GM18499 (cell line): ENCODE data around the gene BBS9.

Source experiments
- ATAC-seq: cut with Tn5 transposase; IDR thresholded peaks from one replicate; pipeline ENCODE4 v1.9.1; 2021; ENCODE audit warnings: moderate number of reproducible peaks; ENCODE audit not compliant: insufficient read depth, unreplicated experiment

Gene BBS9

GRCh38 chr7:33630359-33630758 is 501.0 kb downstream of the BBS9 start:
- ATAC-seq = no peak

DNA sequence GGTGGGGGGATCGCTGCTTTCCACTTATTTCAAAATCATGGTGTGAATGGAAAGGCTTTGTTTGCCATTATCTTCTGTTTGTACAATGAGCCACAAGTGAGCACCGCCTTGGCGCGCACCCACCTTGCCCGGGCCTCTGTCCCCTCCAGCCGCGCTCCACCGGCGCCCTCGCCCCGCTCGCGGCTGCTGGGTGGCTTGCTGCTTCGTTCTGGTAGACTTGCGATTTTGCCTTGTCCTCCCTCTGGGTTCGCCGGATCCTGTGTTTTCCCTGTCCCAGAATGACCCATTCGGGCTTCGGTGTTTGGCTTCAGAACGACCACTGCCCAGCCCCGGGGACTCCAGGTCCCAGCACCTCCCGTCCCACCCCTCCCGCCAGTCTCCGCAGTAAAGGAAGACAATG is 503.0 kb downstream of the BBS9 start:
- no peak for ATAC-seq

DNA sequence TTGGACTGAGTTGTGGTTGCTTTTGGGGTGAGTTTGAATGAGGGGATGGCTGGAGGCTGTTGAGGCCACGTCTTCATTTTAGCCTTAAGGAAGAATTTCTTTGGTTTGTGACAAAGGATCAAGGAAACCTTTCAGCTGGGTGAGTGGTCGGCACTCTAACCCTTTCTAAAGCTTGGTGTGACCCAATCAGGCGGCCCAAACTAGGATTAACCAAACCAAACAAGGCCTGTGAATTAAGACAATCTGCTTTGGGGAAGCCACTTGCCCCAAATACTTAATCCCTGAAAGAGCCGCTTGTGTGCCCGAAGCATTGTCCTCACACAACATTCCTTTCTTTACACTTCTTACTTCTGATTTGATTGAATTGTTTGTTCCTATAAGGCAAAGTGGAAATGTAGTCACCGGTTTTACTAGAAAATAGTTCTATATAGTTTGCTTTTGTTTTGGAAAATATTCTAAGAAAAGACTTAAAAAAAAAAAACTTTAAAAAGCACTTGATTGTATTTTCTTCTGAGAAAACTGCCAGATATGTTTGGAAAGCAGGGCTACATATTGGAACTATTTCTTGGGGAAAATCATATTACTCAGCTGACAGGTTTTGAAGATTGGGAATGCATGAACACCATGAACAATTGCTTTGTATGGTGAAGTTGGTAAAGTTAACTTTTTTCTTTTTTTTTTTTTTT is 503.6 kb downstream of the BBS9 start:
- no peak for ATAC-seq

GRCh38 chr7:33634606-33635005 is 505.2 kb downstream of the BBS9 start:
- ATAC-seq = no peak

- ATAC-seq = no peak
Measured at GRCh38 chr7:33636359-33636758, 507.0 kb downstream of the BBS9 start.

- ATAC-seq = no peak
Measured at GRCh38 chr7:33639552-33640197, 510.3 kb downstream of the BBS9 start.

- ATAC-seq = no peak
Measured at GRCh38 chr7:33640741-33641140, 511.4 kb downstream of the BBS9 start.

DNA sequence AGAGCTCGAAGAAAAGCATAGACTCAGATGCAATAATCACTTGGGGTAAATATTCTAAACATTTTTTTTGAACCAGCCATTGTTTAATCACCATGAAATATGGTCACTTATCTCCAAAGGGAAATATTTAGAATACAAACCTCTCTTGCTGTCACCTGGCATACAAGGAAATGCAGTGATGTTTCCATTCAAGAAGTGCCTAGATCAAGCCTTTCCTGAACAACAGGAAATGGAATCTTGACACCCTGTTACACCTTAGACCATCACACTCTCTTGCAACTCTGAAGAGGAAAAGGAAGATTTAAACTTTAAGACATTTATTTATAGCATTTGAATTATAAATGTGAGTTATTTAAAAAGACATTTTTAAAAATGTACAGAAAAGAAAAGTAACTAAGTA is 512.9 kb downstream of the BBS9 start:
- ATAC-seq = no peak

- ATAC-seq = no peak
Measured at GRCh38 chr7:33643530-33643929, 514.2 kb downstream of the BBS9 start.

DNA sequence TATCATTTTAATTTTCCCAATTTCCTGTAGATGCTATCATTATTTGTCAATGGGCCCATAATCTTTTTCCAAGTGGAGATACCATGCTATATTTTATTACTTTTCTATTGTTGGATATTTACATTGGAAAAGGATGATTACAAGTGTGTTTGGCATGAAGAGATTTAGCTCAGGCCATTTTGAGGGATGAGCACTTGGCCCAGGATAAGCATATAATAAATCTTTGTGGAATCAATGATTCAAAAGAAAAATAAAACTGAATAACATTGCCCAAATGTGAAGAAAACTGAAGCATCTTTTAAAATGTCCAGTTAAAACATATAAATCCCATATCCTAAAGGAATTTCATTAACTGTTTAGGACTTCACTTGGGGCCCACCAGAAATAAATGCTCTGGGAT is 515.1 kb downstream of the BBS9 start:
- ATAC-seq = no peak

DNA sequence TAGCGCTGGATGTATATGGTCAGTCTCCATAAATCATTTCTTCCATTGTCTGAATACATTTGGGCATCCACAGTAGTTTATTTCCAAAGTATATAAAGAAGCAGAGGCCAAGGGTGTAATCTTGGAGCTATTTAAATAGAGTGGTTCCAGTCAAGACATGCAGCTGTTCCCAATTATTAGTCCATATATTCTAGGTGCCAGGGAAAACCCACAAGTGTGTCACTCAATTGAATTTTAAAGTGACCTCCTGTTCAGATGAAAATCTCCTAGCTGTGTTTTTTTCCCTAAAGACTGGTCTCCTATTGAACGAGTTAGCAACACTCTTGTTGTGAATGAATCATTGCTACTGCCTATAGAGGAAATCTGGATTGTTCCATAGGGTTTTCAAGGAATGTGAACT is 515.7 kb downstream of the BBS9 start:
- no peak for ATAC-seq

DNA sequence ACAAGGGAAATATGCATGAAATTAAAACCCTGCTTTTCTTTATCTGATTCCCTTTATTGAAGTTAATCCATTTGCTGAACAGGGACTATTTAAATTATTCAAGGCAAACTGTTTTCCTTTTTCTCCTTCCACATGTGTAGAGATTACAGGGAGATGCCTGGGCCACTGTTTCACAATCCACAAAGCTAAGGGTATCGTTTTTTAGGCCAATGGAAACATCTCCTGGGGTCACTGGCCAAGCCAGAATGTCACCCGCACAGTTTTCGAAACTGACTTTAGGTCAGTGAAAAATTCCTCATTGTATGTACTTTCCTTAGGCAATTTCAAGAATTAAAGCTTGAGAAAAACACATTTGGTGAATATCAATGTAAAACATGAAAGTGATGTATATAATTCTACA is 516.8 kb downstream of the BBS9 start:
- no peak for ATAC-seq

GRCh38 chr7:33646891-33647391 is 517.6 kb downstream of the BBS9 start:
- no peak for ATAC-seq

DNA sequence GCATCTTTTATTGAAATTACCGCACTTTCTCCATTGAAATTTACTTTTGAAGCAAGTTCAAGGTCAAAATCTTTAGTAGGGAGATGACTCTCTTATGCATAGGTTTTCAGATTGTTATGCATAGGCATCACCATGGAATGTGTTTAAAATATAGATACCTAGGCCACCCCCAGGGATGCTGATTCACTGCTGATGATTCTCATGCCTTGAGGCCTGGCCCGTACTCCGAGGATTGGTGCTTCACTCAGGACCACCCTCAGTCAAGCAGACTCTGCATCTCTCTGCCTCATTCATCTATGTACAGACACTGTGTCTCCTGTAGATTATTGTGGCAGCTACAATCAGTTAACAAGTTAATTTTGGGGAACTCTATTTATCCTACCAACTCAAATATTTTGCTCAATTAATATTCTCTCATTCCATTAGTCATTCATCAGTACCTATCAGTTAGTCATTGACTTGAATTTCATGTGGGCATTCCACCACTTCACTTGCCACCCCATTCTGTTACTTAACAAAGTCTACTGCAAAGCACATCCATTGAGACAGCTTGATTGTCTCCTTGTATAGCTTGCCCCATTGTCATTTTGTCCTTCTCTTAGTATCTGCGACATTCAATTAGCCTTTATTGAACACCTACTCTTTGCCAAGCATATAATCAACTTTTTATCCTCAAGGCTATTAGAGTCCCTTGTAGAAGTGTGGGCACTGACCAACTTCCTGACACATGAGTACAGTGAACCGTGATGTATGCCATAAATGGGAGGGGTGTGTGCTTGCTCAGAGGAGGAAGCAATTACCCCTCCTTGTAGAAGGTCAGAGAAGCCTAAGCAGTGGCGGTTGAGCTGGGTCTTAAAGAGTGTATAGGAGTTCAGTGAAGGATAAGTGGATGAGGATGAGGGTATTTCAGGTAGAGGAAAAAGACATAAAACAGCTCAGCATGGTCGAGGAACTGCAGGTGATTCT is 520.4 kb downstream of the BBS9 start:
- ATAC-seq = no peak

GRCh38 chr7:33650828-33651227 is 521.5 kb downstream of the BBS9 start:
- ATAC-seq = no peak

GRCh38 chr7:33651998-33652515 is 522.7 kb downstream of the BBS9 start:
- ATAC-seq = no peak

GRCh38 chr7:33654676-33655075 is 525.3 kb downstream of the BBS9 start:
- no peak for ATAC-seq
